CD4-positive, alpha-beta T cell treated with Interleukin-4 for 1 hour (primary cell): ENCODE data around the gene AP3B2.

Experiments
- DNase-seq, 2 donors: peaks; one replicate each; pipeline ENCODE4 v3.0.0-alpha.2; 2020 to 2022

Gene AP3B2

DNA sequence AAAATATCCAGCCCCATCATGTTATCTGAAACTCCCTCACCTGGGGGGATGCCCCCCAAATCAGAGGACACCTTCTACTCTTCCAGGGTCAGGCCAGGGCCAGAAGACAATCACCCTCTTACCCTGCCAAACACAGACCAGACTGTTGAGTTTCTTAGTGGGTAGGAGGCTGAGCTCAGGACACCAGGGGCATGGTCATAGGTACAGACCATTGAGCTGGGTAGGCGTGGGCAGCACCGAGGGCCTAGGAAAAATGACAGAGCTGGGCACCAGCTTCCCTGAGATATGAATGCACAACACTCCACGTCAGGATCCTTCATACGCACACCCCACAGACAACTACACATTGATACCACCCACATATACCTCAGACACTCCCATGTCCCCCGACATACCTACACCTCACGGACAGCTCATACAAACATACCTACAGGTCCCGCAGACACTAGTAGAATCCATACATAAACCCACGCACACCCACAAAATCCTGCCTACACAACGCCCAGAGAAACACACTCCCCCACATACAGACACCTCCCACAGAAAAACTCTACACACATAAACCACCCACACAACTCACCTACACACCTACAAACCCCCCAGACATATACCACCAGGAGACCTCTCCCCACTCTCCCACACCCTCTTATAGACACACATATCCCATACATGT, 11.8 kb downstream of the AP3B2 start:
- no peak for DNase-seq

- DNase-seq = no peak
These were observed 17.5 kb downstream of the AP3B2 start for GRCh38 chr15:82692171-82692570.

- DNase-seq = no peak
These were observed 20.5 kb downstream of the AP3B2 start for GRCh38 chr15:82689147-82689546.

- DNase-seq = no peak
These were observed 21.0 kb downstream of the AP3B2 start for GRCh38 chr15:82688691-82689090.

DNA sequence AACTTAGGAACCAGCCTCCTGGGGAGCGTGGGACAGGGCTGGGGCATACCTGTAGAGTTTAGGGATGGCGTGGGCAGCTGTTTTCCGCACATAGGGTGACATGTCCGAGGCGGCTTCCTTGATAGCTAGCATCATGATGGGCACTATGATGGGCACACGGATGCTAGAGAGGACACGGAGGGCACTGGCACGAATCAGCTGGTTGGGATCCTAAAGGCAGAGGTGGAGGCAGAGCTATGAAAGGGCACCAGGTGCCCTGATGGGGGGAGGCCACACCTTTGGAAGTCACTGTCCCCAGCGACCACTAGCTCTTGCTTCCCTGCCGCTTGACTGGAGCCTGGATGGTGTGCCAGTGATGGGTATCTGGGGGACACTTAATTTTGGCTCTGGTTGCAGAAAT, 28.3 kb downstream of the AP3B2 start:
- no peak for DNase-seq

GRCh38 chr15:82680200-82681102, 29.2 kb downstream of the AP3B2 start:
- DNase-seq = peak; percentile 87

DNA sequence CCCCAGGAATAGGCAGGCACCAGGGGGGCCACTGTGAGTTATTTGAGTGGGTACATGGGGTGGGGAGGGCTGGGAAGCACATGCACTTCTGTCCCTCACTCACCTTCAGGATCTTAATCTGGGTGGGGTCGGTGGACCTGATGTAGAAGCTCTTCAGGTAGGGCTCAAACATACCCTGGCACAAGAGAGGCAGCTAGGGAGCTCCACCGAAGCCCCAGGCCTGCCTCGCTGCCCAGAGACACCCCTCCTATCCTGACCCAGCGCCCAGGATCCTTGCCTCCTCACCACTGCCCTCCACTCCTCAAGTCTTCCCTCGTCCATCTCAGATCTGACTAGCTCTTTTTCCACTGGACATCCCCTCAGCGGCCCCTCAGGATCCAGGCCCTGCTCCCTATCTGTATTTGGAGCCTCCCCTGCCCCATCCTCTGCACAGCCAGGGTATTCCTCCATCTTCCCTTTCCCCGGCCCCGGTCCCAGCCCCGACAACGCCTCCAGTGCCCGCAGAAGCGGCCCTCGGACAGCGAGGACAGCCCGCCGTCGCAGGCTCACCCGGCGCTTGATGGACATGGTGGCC, 30.0 kb downstream of the AP3B2 start:
- no peak for DNase-seq

- no peak for DNase-seq
These were observed 31.9 kb downstream of the AP3B2 start for GRCh38 chr15:82677720-82678323.

GRCh38 chr15:82674873-82675272, 34.8 kb downstream of the AP3B2 start:
- no peak for DNase-seq

DNA sequence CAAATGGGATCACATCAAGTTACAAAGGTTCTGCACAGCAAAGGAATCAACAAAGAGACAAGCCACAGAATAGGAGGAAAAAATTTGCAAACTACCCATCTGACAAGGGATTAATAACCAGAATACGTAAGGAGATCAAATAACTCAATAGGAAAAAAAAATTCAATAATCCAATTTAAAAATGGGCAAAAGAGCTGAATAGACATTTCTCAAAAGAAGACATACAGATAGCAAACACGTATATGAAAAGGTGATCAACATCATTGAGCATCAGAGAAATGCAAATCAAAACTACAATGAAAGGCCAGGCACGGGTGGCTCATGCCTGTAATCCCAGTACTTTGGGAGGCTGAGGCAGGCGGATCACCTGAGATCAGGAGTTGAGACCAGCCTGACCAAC, 39.0 kb downstream of the AP3B2 start:
- DNase-seq = no peak

DNA sequence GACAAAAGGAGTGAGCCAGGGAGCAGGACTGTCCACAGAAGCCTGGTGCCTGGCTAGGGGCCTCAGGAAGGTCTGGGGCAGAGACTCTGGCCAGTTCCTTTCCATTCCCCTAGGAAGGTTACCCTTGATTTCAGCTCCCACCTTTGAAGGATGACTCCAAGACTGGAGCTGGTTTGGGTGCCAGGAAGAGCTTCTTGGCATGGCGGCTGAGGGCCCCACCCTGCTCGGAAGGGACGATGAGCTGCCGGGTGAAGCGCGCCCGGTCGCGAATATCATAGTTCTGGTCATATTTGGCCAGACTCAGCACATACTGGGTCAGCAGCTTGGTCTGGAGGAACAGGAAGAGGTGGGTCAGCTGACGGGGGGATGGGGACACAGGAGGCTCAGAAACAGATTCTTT, 43.1 kb downstream of the AP3B2 start:
- DNase-seq = no peak

GRCh38 chr15:82664021-82664420, 45.7 kb downstream of the AP3B2 start:
- DNase-seq = no peak

- peak in 1 of 2 donors; percentile 18 for DNase-seq
These were observed 46.5 kb downstream of the AP3B2 start for GRCh38 chr15:82663186-82663600.

- no peak for DNase-seq
These were observed 47.0 kb downstream of the AP3B2 start for GRCh38 chr15:82662641-82663040.

GRCh38 chr15:82660378-82660777, 49.3 kb downstream of the AP3B2 start:
- DNase-seq = no peak

DNA sequence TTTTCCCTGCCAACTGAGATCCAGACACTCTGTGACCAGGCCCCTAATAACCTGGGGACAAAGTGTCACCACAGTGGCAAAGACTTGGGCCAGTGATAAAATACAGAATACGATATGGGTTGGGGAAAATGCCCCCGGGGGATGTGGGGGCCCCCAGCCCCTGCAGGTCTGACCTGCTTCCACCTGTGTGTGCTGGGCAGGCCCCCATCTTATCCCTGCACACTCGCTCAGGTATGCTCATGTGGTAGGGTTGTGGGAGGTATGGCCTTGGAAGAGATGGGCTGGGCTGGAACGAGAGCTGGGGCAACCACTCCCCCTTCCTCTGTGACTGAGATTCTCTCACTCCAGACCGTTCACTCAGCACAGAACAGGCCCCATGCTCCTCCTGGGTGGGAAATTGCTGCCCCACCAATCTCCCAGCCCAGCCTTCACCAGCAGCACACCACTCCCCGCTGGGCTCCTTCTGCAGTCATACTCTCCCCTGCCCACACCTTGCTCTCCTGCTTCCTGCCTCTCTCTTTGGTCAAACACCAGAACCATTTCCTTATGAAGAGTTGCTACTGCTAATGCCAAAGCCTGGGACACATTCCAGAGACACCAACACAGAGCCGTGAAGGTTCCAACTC, 52.9 kb downstream of the AP3B2 start:
- no peak for DNase-seq

DNA sequence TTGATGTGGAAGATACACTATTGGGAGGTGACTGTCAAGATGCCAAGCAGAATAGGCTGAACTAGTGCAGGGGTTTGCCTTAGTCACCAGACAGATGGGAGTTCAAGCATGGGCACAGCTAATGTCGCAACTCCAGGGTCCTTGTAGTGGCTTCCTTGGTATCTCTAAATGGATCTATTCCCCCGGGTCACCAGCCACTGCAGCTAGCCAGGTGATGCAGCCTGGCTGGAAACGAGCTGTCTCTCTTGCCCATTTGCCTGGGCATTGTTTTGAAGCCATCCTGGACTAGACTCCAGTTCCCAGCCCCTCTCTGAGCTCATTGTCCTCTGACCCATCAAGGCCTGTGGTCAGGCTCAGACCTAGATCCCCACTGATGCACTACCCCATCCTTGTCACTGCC, 54.1 kb downstream of the AP3B2 start:
- DNase-seq = no peak

DNA sequence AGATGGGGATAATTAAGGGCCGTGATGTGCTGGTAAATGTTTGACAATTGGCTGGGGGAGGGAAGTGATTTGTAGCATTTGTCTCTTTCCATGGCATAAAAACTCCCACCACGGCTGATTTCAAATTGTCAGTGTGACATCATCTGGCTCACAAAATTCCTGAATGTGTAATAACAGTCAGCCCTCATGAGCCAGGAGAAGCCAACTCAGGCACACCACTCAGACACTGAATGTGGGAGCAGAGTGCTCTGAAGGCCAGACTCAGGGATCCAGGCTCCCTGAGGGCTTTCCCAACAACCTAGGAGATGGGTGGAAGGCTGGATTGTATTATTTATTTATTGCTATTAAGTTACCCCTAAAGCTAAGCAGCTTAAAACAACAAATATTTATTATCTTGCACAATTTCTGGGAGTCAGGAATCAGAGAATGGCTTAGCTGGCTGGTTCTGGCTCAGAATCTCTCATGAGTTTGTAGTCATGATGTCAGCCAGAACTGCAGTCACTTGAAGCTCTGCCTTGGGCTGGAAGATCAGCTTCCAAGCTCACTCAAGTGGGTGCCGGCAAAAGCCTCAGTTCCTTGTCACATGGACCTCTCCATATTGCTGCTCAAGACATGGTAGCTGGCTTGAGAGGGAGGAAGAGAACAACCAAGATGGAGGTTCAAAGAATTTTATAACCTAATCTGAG, 56.0 kb downstream of the AP3B2 start:
- no peak for DNase-seq

DNA sequence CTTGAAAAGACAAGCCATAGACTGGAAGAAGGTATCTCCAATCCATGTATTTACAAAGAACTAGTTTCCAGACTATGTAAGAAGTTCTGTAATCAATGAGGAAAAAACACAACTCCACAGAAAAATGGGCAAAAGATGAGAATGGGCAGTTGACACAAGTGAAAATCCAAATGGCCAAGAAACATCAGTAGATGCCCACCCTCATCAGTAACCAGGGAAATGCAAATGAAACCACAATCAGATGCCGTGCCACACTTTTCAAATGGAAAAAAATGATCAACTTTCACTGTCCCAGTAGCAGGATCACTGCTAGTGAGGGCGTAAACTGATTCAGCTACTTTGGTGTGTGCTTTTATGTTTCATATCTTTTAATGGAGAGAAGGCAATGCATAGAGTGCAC, 58.0 kb downstream of the AP3B2 start:
- DNase-seq = no peak

GRCh38 chr15:82650046-82650670, 59.5 kb downstream of the AP3B2 start:
- DNase-seq = no peak

GRCh38 chr15:82649226-82649999, 60.3 kb downstream of the AP3B2 start:
- DNase-seq = no peak
